NK-92 (cell line): ENCODE results near the gene FOXD3.
"Not testable (repeated sequence)": the region's sequence is repeated elsewhere in the genome, so short reads cannot be mapped to it uniquely, and the experiment has no call there.

ENCODE experiments used
- DNase-seq: peaks from one replicate; lab custom pipeline; 2025; ENCODE audit not compliant: unreplicated experiment; lab: John Stamatoyannopoulos, UW

Gene FOXD3

DNA sequence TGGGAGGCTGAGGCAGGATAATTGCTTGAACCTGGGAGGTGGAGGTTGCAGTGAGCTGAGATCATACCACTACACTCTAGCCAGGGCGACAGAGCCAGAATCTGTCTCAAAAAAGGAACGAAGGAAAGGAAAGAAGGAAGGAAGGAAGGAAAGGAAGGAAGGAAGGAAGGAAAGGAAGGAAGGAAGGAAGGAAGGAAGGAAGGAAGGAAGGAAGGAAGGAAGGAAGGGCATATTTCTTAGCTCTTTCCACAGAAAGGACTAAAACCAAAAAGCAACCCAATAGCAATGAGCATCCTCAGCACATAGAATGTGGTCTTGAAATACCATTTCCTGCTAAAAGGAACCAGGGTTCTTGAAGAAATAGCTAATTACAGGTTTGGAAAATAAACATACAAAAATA is 33.9 kb downstream of the FOXD3 start:
- not testable (repeated sequence) for DNase-seq

DNA sequence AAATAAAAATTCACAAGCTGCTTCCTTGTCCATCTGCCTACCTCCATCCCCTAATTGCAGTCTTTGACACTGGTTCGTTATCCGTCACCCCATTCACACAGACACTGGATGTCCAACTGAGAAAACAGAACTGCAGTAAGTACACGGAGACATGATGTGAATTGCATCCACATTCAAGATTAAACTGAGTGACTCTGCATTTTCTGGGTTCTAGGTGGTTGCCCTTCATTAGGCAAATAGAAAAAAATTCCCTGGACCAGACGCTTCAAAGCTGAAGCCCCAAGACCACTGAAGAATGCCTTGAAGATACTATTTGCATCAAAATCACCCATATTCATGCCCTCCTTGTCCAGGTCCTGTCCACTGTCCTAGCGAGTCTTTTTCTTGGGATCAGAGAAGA is 37.2 kb downstream of the FOXD3 start:
- no peak for DNase-seq

DNA sequence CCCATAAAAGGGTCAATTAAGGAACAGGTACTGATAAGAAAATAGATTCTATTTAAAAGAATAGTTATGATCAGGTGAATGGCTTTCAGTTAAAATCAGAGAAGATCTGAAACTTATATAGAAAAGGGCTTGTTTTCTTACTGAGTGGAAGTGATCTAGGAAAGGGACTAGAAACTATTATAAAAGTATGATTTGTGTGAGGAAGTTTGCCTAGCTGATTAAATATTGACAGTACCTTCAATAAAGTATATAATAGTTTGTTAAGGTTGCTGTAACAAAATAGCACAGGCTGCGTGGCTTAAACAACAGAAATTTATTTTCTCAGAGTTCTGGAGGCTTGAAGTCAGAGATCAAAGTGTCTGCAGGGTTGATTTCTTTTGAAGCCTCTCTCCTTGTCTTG is 39.7 kb downstream of the FOXD3 start:
- DNase-seq, result no peak

GRCh38 chr1:63362578-63362977 is 40.2 kb downstream of the FOXD3 start:
- no peak for DNase-seq

DNA sequence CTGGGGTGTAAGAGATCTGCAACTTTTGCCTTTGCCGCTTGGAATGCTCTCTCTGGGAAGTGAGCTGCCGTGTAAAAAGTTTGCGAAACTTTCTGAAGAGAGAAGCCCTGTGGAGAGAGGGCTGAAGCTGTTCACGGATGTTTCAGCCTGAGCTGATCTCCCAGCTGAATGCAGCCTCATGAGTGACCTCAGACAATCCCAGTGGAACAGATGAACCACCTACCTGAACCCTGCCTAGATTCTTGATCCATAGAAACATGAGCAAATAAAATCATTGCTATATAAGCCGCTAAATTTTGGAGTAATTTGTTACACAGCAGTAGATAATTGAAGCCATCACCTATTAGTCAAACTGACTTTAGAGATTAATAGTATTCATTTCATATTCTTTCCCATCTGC is 40.6 kb downstream of the FOXD3 start:
- DNase-seq, result no peak

- no peak for DNase-seq
These were observed 44.5 kb downstream of the FOXD3 start for GRCh38 chr1:63366908-63367214.

DNA sequence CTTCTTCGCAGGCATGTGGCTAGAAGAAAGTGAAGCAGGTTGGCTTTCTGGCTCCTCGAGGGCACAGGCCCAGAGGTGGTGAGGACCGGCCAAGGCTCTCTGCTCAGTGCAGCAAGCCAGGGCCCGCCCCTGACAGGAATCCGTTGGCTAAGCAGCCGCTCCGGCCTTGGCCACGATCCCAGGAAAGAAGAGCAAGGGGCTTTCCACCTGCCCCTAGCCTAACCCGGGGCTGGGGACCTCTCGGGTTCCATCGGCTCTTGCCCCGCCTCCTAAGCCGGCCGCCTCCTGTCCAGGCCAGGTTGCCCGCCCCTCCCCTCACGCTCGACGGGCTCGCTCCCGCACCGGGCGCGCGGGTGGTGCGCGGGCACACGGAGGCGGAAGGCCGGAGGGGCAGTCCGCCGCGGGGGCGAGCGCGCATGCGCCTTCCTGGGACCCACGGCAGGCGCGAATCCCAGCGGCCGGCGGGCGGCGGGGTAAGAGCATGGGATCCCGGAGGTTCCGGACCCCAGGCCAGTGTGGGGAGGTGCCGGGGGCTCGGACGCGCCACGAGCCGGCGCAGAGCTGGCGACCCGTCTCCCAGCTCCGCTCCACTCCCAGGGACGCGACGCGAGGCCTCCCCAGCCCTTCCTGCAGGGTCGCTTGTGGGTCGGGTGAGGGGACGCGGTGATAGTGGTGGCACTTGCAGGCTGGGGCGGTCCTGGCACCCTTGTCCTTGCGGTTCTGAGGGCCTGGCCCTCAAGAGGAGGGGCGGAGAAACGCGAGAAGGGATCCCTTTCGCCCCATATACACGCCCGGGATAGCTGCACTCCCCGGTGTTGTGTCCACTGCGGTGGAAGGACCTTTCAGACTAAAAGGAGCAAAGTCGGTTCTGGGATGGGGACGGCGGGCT is 45.1 kb downstream of the FOXD3 start, which contains the start of gene ALG6:
Gene ALG6, plus strand, starts transcription at position 413 of the 889 bp plus-strand sequence. CDS start 3,351 bp downstream, outside the sequence.
- DNase-seq, result peak; percentile 11

- no peak for DNase-seq
These were observed 45.8 kb downstream of the FOXD3 start for GRCh38 chr1:63368131-63368530.
